Smooth muscle cell (in vitro differentiated cells): Measurements from ENCODE around the gene LCN6. TPM values are rescaled to one million over a fixed set of nuclear protein-coding genes. Genes with fewer than 3 reads are reported as not detected.

Source experiments
- DNase-seq: peaks from one replicate; lab custom pipeline; 2025; ENCODE audit not compliant: unreplicated experiment; lab: John Stamatoyannopoulos, UW
- H2AFZ ChIP-seq: fragments of 200-600 bp; sonication (generic); 2 replicates; pipeline ENCODE4 v1.6.0; 2016; ENCODE audit warnings: antibody characterized with exemption, low read depth, mild to moderate bottlenecking
- H3F3A ChIP-seq: fragments of 200-600 bp; sonication (generic); 2 replicates; pipeline ENCODE4 v1.6.0; 2017; ENCODE audit warnings: antibody characterized with exemption, low read depth
- H3K27ac ChIP-seq: fragments of 200-600 bp; sonication (generic); 2 replicates; pipeline ENCODE4 v1.5.1; 2016; ENCODE audit warnings: low read depth, mild to moderate bottlenecking
- H3K27me3 ChIP-seq: fragments of 200-600 bp; sonication (generic); 2 replicates; pipeline ENCODE4 v1.6.1; 2016; ENCODE audit warnings: low read depth, mild to moderate bottlenecking
- H3K36me3 ChIP-seq: fragments of 200-600 bp; sonication (generic); 2 replicates; pipeline ENCODE4 v1.5.1; 2016; ENCODE audit warnings: low read depth
- H3K4me1 ChIP-seq: fragments of 200-600 bp; sonication (generic); 2 replicates; pipeline ENCODE4 v1.5.1; 2016; ENCODE audit warnings: low read depth
- H3K4me2 ChIP-seq: fragments of 200-600 bp; sonication (generic); 2 replicates; pipeline ENCODE4 v1.6.0; 2016; ENCODE audit warnings: mild to moderate bottlenecking
- H3K4me3 ChIP-seq: fragments of 200-600 bp; sonication (generic); 2 replicates; pipeline ENCODE4 v1.5.1; 2016; ENCODE audit warnings: mild to moderate bottlenecking
- H3K79me2 ChIP-seq: fragments of 200-600 bp; sonication (generic); 2 replicates; pipeline ENCODE4 v1.6.0; 2016; ENCODE audit warnings: low read depth, mild to moderate bottlenecking
- H3K9ac ChIP-seq: fragments of 200-600 bp; sonication (generic); 2 replicates; pipeline ENCODE4 v1.6.0; 2016; ENCODE audit warnings: low read depth
- H3K9me3 ChIP-seq: fragments of 200-600 bp; sonication (generic); replicated peaks from 2 replicates; pipeline ENCODE4 v1.5.1; 2016; ENCODE audit warnings: low read depth
- H4K20me1 ChIP-seq: fragments of 200-600 bp; sonication (generic); 2 replicates; pipeline ENCODE4 v1.6.0; 2016; ENCODE audit warnings: low read depth
- CTCF ChIP-seq: fragments of 200-600 bp; sonication (generic); IDR thresholded peaks from 2 replicates; pipeline ENCODE4 v1.5.1; 2017; ENCODE audit warnings: borderline replicate concordance, mild to moderate bottlenecking, antibody characterized with exemption; ENCODE audit not compliant: insufficient read depth, poor library complexity, severe bottlenecking
- WGBS: methylation state at CpG from one replicate; pipeline ENCODE4 v1.1.7; 2016; ENCODE audit warnings: low lambda C conversion rate; 5-methylcytosine and 5-hydroxymethylcytosine counted together
- polyA plus RNA-seq: library from polyadenylated mRNA; unstranded; fragments of >200 nt; fragmentation: Nextera tagmentation; extraction: Ambion mirVana; gene quantifications from 2 replicates; pipeline ENCODE4 v1.2.1, GENCODE V29; 2016
- total RNA-seq: library from RNA; depleted of rRNA; stranded (reverse); fragments of >200 nt; gene quantifications from 2 replicates; pipeline ENCODE4 v1.2.3, GENCODE V29; 2014

Gene LCN6
- total and polyA plus RNA-seq, 2 experiments from 2014 or later: not detected

GRCh38 chr9:136698635-136699246 is 49.6 kb downstream of the LCN6 start:
- Histone ChIP-seq H2AFZ (no peak overlapping the region), H3K79me2 (no peaks in the 10 kb centered on the region), H3K4me3 (no peak overlapping the region), H4K20me1 (no peaks in the 10 kb centered on the region), H3K4me1 (no peaks in the 10 kb centered on the region), H3K4me2 (no peak overlapping the region), H3K27me3 (peaks cover 3% of the 10 kb centered on the region), H3K36me3 (no peaks in the 10 kb centered on the region), H3K27ac (no peak overlapping the region), H3K9ac (no peak overlapping the region), H3F3A (no peaks in the 10 kb centered on the region), H3K9me3 (no peaks in the 10 kb centered on the region)
- WGBS: 96% methylated on average over 11 of the region's 11 CpGs
- DNase-seq: no peak
- TF ChIP-seq CTCF: no peak

GRCh38 chr9:136697821-136698526 is 50.4 kb downstream of the LCN6 start:
- DNase-seq: no peak
- TF ChIP-seq CTCF: no peak
- Histone ChIP-seq H3K79me2 (no peaks in the 10 kb centered on the region), H4K20me1 (no peaks in the 10 kb centered on the region), H3K4me1 (no peaks in the 10 kb centered on the region), H3K9ac (no peak overlapping the region), H3K4me2 (no peak overlapping the region), H3K27ac (no peak overlapping the region), H3F3A (no peaks in the 10 kb centered on the region), H3K27me3 (peaks cover 3% of the 10 kb centered on the region), H3K9me3 (no peaks in the 10 kb centered on the region), H3K4me3 (no peak overlapping the region), H2AFZ (no peak overlapping the region), H3K36me3 (no peaks in the 10 kb centered on the region)
- WGBS: 85% methylated on average over 20 of the region's 20 CpGs

- H3K79me2 ChIP-seq: no peaks in the 10 kb centered on the region
- no peaks in the 10 kb centered on the region for H4K20me1 ChIP-seq
- no peak for DNase-seq
- no peaks in the 10 kb centered on the region for H3K4me1 ChIP-seq
- no peak overlapping the region for H3K4me2 ChIP-seq
- no peak overlapping the region for H3K4me3 ChIP-seq
- no peak overlapping the region for H3K27ac ChIP-seq
- WGBS: 90% methylated on average over 18 of the region's 23 CpGs
- H2AFZ ChIP-seq: no peak overlapping the region
- TF ChIP-seq CTCF: no peak
- H3K9ac ChIP-seq: no peak overlapping the region
- H3K27me3 ChIP-seq: peaks cover 3% of the 10 kb centered on the region
- H3F3A ChIP-seq: no peaks in the 10 kb centered on the region
- H3K36me3 ChIP-seq: no peaks in the 10 kb centered on the region
- H3K9me3 ChIP-seq: no peaks in the 10 kb centered on the region
Observed at GRCh38 chr9:136697146-136697820, 51.0 kb downstream of the LCN6 start.
